GM21619 (cell line): ENCODE data around the gene TTLL11.
"Not testable (repeated sequence)": the region's sequence is repeated elsewhere in the genome, so short reads cannot be mapped to it uniquely, and the experiment has no call there.

Experiments used
- ATAC-seq: cut with Tn5 transposase; IDR thresholded peaks from one replicate; pipeline ENCODE4 v1.9.1; 2021; ENCODE audit not compliant: unreplicated experiment

Gene TTLL11

GRCh38 chr9:122125509-122126330 lies 32.6 kb upstream of the TTLL11 start:
- no peak for ATAC-seq

- ATAC-seq, result peak; percentile 62
Measured at GRCh38 chr9:122125158-122125508, 32.0 kb upstream of the TTLL11 start.

- ATAC-seq, result no peak
Measured at GRCh38 chr9:122124528-122124927, 31.4 kb upstream of the TTLL11 start.

DNA sequence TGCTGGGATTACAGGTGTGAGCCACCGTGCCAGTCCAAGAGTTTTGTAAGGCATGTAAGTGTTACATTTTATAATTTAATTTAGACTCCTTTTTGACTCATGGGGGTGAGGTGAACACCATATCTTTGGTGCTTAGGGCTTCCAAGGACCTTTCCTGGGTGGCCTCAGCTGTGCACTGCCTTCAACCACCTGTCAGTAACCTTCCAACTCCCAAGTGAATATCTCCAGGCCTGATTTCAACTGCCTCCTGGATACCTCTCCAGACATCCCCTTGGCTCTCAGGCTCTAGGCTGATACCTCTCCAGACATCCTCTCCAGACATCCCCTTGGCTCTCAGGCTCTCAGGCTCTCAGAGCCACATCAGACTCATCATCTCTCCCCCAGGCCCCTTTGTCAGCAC lies 30.9 kb upstream of the TTLL11 start:
- no peak for ATAC-seq

- ATAC-seq, result no peak
Measured at GRCh38 chr9:122122903-122123632, 30.0 kb upstream of the TTLL11 start.

GRCh38 chr9:122122468-122122867 lies 29.4 kb upstream of the TTLL11 start:
- no peak for ATAC-seq

DNA sequence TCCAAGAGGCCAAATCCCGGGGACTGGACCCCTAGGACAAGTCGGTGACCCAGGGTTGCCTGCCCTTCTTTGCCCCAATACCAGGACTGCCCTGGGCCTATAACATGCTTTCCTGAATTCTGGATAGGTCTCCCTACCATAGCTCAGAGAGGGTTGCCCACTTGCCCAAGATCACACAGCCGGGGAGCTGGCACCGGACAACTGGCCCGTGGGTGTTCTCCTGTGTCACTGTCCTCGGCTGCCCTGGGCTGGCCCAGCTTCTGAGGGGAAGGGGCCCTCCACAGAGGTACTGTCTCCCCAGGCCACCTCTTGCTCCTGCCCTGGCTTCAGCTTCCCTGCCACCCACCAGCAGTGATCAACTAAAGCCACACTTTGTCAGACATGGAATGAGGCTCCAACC lies 28.8 kb upstream of the TTLL11 start:
- no peak for ATAC-seq

DNA sequence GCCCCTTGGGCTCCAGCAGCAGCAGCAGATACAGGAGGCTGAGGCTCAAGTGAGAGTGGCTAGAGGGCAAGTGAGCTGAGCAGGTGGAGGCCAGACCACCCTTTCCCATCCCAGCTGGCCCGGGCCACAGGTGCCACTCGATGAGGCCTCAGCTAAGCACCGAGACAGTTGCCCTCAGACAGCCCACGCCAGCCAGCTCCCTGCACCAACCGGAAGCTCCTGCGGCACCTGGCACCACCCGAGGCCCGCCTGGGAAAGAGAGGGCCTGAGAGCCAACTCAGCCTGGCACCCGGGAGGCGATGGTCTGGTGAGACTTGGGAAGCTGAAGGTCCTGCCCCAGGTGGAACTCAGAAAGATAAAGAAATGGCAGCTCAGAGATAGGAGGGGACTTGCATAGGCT lies 28.3 kb upstream of the TTLL11 start:
- ATAC-seq, result no peak

DNA sequence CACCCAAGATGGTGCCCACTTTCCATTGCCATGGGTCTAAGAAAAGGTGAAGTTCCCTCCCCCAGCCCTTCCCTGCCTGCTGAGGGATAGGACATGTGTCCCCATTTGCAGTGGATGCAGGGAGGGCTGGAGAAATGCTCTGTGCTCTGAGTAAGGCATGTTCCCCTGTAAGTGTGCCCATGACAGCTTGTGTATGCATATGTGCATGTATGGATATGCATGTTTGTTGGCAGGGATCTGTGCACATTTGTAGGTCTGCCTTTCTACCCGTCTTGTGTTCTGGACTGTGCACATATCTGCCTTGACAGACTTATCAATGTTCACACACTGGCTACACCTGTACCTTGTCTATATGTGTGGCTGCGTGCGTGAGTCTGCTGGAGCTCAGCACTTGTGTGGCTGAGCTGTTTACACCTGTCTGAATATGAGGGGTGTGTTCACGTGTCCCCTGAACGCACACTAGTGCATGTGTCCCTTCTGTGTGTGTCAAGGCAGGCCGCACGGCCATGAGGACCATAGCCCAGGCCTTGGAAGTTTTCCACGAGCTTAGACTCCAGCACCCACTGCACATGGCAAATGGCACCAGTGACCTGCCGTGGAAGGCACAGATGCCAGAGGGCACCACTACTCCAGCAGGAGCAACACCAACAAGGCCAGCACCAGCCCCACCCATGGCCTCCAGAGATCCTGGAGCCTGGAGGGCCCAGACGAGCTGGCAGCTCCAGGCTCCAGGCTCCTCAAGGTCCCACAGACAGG lies 27.4 kb upstream of the TTLL11 start:
- ATAC-seq, result no peak

GRCh38 chr9:122119721-122120120 lies 26.6 kb upstream of the TTLL11 start:
- ATAC-seq, result no peak

GRCh38 chr9:122119166-122119521 lies 26.0 kb upstream of the TTLL11 start:
- ATAC-seq, result no peak

GRCh38 chr9:122118343-122119165 lies 25.4 kb upstream of the TTLL11 start:
- ATAC-seq, result no peak

DNA sequence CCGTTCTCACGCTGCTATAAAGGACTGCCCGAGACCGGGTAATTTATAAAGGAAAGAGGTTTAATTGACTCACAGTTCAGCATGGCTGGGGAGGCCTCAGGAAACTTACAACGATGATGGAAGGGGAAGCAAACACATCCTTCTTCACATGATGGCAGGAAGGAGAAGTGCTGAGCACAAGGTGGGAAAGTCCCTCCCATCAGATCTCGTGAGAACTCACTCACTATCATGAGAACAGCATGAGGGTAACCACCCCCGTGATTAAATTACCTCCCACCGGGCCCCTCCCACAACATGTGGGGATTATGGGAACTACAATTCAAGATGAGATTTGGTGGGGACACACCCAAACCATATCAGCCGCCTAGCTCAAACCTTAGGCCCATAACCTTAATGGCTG lies 24.1 kb upstream of the TTLL11 start:
- not testable (repeated sequence) for ATAC-seq

DNA sequence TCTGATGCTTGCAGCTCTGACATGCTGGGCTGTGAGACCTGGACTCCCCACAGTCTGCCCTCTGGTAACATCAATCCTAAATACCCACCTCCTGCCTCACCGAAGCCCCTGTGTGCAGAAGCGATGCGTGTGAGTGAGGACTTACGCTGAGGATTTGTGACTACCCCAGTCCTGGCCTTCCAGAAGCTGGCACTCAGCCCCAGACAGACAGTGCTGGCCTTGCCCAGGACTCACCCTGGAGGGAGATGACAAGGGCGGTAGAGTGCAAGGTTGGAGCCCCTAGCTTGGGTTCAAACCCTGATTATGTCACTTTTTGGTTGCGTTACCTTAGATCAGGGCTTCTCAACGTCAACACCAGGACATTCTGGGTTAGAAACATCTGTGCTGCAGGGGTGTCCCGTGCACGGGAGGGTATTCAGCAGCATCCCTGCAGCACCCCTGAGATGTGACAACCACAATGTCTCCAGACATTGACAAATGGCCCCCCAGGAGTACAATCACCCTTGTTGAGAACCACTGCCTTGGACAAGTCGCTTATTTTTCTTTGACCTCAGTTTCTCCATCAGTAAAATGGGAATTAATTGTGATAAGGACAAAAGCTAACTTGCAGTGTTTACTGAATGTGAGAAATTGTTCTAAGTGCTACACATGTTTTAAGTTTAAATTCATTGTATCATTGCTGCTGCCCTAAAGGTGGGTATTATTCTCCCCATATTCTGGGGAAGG lies 23.5 kb upstream of the TTLL11 start:
- ATAC-seq, result no peak

- no peak for ATAC-seq
Measured at GRCh38 chr9:122116040-122116439, 22.9 kb upstream of the TTLL11 start.

- ATAC-seq, result no peak
Measured at GRCh38 chr9:122115176-122116035, 22.3 kb upstream of the TTLL11 start.

DNA sequence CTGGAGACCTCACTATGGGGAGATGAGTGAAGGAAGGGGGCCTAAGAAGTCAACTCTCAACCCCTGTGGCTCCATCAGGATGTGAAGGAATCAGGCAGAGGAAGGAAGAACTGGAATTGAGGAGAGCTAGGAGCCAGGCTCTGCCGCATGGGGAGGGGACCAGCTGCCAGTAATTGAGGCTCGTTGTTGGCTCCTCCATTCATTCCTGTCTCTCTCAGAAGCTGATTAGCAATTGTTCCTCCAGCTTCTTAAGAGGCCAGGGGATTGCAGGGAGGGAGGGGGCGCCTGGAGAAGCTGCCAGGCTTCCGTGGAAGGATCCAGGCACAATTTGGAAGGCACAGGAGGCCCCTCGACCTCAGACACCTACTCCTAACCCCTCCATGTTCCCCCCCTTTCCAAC lies 20.5 kb upstream of the TTLL11 start:
- ATAC-seq, result no peak

GRCh38 chr9:122112238-122112637 lies 19.1 kb upstream of the TTLL11 start:
- no peak for ATAC-seq

GRCh38 chr9:122111413-122112085 lies 18.4 kb upstream of the TTLL11 start:
- ATAC-seq, result no peak
